ENCODE data around the gene RBM41. TPM values are rescaled to one million over a fixed set of nuclear protein-coding genes. Genes with fewer than 3 reads are reported as not detected.
"Not testable (repeated sequence)": the region's sequence is repeated elsewhere in the genome, so short reads cannot be mapped to it uniquely, and the experiment has no call there.

Gene RBM41
- total and polyA plus RNA-seq, 2 experiments from 2014 or later: 11.9 to 14.4 TPM

- no peak for TF ChIP-seq EZH2phosphoT487 (IDR thresholded peaks at IDR 0.05; ENCODE audit: low read depth, severe bottlenecking, unreplicated experiment)
- TF ChIP-seq CTCF (IDR thresholded peaks at IDR 0.05; ENCODE audit: poor library complexity): no peak
- TF ChIP-seq EZH2 (IDR thresholded peaks at IDR 0.05; ENCODE audit: borderline replicate concordance): no peak
- Histone ChIP-seq H2AFZ (no peak overlapping the region), H3K9me2 (replicated peaks; ENCODE audit: insufficient read depth) (no peaks in the 10 kb centered on the region), H3K36me3 (replicated peaks; ENCODE audit: insufficient read depth, low read depth) (no peaks in the 10 kb centered on the region), H3K27me3 (no peaks in the 10 kb centered on the region), H4K20me1 (ENCODE audit: insufficient read depth, poor library complexity, severe bottlenecking) (no peaks in the 10 kb centered on the region), H3K4me2 (no peak overlapping the region), H3K79me2 (no peaks in the 10 kb centered on the region), H3K4me3 (no peak overlapping the region), H3K27ac (no peak overlapping the region), H3K9me3 (ENCODE audit: low read depth) (peaks cover 10% of the 10 kb centered on the region), H3K4me1 (ENCODE audit: insufficient read depth) (no peaks in the 10 kb centered on the region)
- 90% methylated on average over 6 of the region's 6 CpGs for WGBS (ENCODE audit: low lambda C conversion rate, missing lambda C conversion rate)
- DNase-seq (ENCODE audit: low spot score): no peak
These were observed 42.5 kb downstream of the RBM41 start for GRCh38 chrX:107076158-107076557.

DNA sequence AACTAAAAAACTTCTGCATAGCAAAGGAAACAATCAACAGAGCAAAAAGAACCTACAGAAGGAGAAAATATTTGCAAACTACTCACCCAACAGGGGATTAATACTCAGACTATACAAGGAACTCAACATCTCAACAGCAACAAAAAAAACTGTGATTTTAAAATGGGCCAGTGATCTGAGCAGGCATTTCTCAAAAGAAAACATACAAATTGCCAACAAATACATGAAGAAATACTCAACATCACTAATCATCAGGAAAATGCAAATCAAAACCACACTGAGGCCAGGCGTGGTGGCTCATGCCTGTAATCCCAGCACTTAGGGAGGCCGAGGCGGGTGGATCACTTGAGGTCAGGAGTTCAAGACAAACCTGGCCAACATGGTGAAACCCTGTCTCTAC is 60.9 kb downstream of the RBM41 start:
- not testable (repeated sequence) for H3K4me3 ChIP-seq; H3K27me3 ChIP-seq; H3K4me1 ChIP-seq (ENCODE audit: insufficient read depth); H3K27ac ChIP-seq; H3K9me2 ChIP-seq (replicated peaks; ENCODE audit: insufficient read depth); H2AFZ ChIP-seq; H3K4me2 ChIP-seq; H3K36me3 ChIP-seq (replicated peaks; ENCODE audit: insufficient read depth, low read depth); H3K79me2 ChIP-seq; H3K9me3 ChIP-seq (ENCODE audit: low read depth); DNase-seq (ENCODE audit: low spot score); H4K20me1 ChIP-seq (ENCODE audit: insufficient read depth, poor library complexity, severe bottlenecking)
- WGBS (ENCODE audit: low lambda C conversion rate, missing lambda C conversion rate): 67% methylated on average over 3 of the region's 3 CpGs

GRCh38 chrX:107054978-107055377 is 63.6 kb downstream of the RBM41 start:
- Histone ChIP-seq H3K4me2 (no peak overlapping the region), H3K4me1 (ENCODE audit: insufficient read depth) (no peaks in the 10 kb centered on the region), H3K27me3 (no peaks in the 10 kb centered on the region), H3K27ac (no peak overlapping the region), H3K9me3 (ENCODE audit: low read depth) (no peaks in the 10 kb centered on the region), H4K20me1 (ENCODE audit: insufficient read depth, poor library complexity, severe bottlenecking) (no peaks in the 10 kb centered on the region), H3K9me2 (replicated peaks; ENCODE audit: insufficient read depth) (no peaks in the 10 kb centered on the region), H3K79me2 (no peaks in the 10 kb centered on the region), H2AFZ (no peak overlapping the region), H3K4me3 (no peak overlapping the region), H3K36me3 (replicated peaks; ENCODE audit: insufficient read depth, low read depth) (no peaks in the 10 kb centered on the region)
- WGBS (ENCODE audit: low lambda C conversion rate, missing lambda C conversion rate): 73% methylated on average over 3 of the region's 3 CpGs
- TF ChIP-seq EZH2phosphoT487 (IDR thresholded peaks at IDR 0.05; ENCODE audit: low read depth, severe bottlenecking, unreplicated experiment) (no peak), EZH2 (IDR thresholded peaks at IDR 0.05; ENCODE audit: borderline replicate concordance) (no peak), CTCF (IDR thresholded peaks at IDR 0.05; ENCODE audit: poor library complexity) (no peak)
- DNase-seq (ENCODE audit: low spot score): no peak

GRCh38 chrX:107050195-107050709 is 68.4 kb downstream of the RBM41 start:
- WGBS (ENCODE audit: low lambda C conversion rate, missing lambda C conversion rate): 63% methylated on average over 6 of the region's 6 CpGs

More at GRCh38 chrX:107050195-107050709, 68.4 kb downstream of the RBM41 start:
- Histone ChIP-seq H3K79me2 (no peaks in the 10 kb centered on the region), H3K9me2 (replicated peaks; ENCODE audit: insufficient read depth) (no peaks in the 10 kb centered on the region), H3K4me2 (no peak overlapping the region), H4K20me1 (ENCODE audit: insufficient read depth, poor library complexity, severe bottlenecking) (no peaks in the 10 kb centered on the region), H3K4me3 (no peak overlapping the region), H3K27ac (no peak overlapping the region), H3K9me3 (ENCODE audit: low read depth) (no peaks in the 10 kb centered on the region), H3K36me3 (replicated peaks; ENCODE audit: insufficient read depth, low read depth) (no peaks in the 10 kb centered on the region), H3K4me1 (ENCODE audit: insufficient read depth) (no peaks in the 10 kb centered on the region), H3K27me3 (no peaks in the 10 kb centered on the region), H2AFZ (no peak overlapping the region)
- no peak for DNase-seq (ENCODE audit: low spot score)
- TF ChIP-seq CTCF (IDR thresholded peaks at IDR 0.05; ENCODE audit: poor library complexity): no peak
- TF ChIP-seq EZH2phosphoT487 (IDR thresholded peaks at IDR 0.05; ENCODE audit: low read depth, severe bottlenecking, unreplicated experiment): no peak
- no peak for TF ChIP-seq EZH2 (IDR thresholded peaks at IDR 0.05; ENCODE audit: borderline replicate concordance)

All from hepatocyte (in vitro differentiated cells).